HG03460 (cell line): ENCODE measurements around the gene DOCK9.

Source experiments
- ATAC-seq: cut with Tn5 transposase; IDR thresholded peaks from one replicate; pipeline ENCODE4 v1.9.1; 2021; ENCODE audit not compliant: unreplicated experiment

The DOCK9 gene

GRCh38 chr13:98976338-98976737 is 1.5 kb downstream of the DOCK9 start:
- no peak for ATAC-seq

DNA sequence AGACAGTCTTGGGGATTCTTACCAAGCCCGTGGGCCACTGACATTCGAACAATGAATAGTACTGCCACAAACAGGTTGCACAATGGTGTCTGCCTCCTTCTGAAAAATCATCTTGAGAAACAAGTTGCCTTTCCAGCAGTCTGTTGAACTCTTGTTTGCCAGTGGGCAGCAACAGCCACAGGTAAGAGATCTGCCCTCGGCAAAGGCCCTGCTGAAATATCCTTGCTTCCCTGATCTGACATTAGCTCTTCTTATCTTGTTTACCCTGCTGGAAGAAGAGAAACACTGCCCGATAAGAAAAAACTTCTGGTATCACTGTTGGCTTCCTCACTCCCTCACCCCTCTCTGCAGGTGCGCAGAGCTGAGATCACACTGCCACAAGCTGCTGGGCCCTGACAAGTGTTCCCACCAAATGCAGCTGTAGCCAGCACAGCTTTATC is 2.0 kb downstream of the DOCK9 start:
- no peak for ATAC-seq

DNA sequence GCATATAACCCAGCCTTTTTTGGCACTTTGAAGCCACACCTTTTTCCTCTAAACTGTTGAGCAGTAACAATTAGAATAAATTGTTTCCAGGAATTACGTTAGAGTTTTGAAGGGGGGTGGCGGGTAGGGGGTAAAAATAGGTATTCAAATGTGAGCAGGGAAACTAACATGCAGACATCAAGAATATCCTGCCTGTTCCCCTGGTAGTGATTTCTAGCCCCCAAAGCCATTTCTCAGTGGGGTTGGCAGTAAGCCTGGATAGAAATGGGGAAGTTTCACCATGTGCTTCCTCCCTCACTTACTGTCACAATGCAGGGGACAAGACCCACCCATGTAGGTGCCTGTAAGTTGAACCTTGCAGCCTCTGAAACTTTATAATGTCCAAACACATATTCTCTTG is 3.8 kb downstream of the DOCK9 start:
- no peak for ATAC-seq

- ATAC-seq = no peak
Measured at GRCh38 chr13:98972627-98973026, 5.2 kb downstream of the DOCK9 start.

DNA sequence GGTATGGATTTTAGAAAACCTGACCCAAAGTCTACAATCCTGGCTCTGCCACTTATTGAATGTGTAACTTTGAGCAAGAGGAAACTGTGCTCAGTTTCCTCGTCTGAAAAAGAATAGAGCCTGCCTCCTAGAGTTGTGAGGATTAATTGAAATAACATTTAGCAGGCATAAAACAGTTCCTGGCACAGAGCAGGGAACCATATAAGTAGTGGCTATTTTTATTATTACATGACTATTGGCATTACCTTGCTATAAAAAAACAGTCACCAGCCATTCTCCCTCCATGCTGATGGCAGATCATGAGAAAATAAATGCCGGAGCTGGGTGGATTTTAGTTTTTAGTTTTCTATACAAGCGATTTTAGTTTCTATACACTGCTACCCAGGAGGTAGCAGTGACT is 5.8 kb downstream of the DOCK9 start:
- no peak for ATAC-seq

- ATAC-seq = no peak
Measured at GRCh38 chr13:98970330-98970729, 7.5 kb downstream of the DOCK9 start.

- ATAC-seq = no peak
Measured at GRCh38 chr13:98967491-98967890, 10.4 kb downstream of the DOCK9 start.

DNA sequence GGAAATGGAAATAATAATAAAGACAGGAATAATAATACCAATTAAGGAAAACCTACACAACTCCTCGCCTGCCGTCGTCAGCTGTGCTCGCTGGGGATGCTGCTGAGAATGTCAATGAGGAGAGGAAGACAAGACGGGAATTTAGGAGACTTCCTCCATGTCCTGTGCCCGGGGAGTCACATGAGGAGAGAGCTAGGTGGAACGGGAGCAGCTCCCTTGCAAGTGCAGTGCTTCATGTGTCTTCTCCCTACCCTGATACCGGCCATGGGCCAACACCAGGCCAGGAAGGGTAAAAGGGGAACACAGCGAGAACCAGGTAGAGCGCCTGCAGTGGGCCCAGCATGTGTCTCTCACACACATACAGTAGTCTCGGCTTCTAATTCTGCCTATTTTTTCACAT is 11.8 kb downstream of the DOCK9 start:
- ATAC-seq = no peak

- ATAC-seq = no peak
Measured at GRCh38 chr13:98965325-98965724, 12.5 kb downstream of the DOCK9 start.

DNA sequence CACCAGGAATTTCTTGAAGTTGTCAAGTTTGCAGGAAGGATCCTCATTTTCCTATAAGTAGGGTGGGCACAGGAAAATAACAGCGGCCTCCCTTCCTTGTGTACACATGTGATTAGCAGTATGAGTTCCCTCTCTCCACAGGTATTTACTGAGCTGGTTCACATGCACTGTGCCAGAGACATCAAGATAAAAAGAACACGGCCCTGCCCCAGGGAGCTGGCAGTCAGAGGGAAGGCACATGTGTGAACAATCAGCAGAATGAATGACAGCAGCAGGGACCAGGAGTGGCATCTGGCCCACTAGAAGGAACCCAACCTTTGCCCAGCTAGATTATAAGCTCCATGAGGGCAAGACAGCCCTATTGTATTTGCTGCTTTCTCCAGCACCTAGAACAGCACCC is 13.9 kb downstream of the DOCK9 start:
- no peak for ATAC-seq

- ATAC-seq = no peak
Measured at GRCh38 chr13:98962901-98963590, 14.8 kb downstream of the DOCK9 start.

GRCh38 chr13:98961503-98962105 is 16.3 kb downstream of the DOCK9 start:
- ATAC-seq = no peak

GRCh38 chr13:98960606-98961502 is 17.0 kb downstream of the DOCK9 start:
- ATAC-seq = no peak

- ATAC-seq = no peak
Measured at GRCh38 chr13:98959786-98960605, 17.9 kb downstream of the DOCK9 start.

DNA sequence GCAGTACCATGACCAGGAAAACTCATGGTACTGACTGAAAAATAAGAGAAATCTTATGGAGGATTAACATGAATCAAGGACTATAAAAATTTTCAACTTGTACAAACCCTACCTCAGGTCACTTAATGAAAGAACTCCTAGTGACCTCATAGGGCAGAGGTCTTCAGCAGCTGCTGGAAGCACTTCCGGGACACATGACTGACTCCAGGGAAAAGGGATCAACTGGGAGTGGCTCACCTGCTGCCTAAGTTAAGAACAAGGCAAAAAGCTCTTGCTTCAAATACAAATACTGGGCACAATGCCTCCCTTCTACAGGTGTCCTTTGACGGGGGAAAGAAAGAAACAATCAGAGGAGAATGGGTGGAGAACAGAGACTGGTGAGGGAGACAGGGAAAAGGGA is 18.6 kb downstream of the DOCK9 start:
- no peak for ATAC-seq

- no peak for ATAC-seq
Measured at GRCh38 chr13:98958443-98958794, 19.4 kb downstream of the DOCK9 start.

DNA sequence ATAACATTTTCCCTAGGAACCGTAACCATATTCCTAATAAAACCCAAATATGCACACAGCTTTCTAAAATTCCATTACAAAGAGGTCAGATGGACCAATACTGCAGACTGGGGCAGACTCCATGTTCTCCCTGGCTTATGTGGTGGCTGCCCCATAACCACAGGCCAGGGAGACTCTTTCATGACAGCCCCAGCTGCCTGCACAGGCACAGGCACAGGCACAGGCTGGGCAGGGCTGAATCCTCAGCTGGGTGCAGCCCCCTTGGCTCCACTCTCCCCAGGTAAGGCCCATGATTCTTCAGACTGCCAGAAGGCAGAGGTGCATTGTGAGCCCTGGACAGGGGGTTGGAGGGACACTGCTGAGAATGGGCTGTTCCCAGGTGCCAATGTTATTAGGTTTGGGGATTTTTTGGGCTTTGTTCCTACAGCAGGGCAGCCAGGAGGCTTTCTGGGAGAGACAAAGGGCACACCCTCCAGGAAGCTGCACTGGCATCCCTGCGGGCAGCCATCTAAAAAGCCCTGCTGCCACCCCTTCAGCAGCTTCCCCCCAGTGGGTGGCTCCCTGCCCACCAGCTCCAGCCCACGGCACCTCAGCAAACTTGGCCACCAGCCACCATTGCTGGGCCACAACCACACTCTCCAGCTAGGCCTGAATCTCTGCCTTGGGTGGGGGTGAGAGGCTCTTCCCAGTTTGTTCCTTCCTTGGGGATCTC is 20.0 kb downstream of the DOCK9 start:
- ATAC-seq = no peak

- ATAC-seq = no peak
Measured at GRCh38 chr13:98955336-98955735, 22.5 kb downstream of the DOCK9 start.

DNA sequence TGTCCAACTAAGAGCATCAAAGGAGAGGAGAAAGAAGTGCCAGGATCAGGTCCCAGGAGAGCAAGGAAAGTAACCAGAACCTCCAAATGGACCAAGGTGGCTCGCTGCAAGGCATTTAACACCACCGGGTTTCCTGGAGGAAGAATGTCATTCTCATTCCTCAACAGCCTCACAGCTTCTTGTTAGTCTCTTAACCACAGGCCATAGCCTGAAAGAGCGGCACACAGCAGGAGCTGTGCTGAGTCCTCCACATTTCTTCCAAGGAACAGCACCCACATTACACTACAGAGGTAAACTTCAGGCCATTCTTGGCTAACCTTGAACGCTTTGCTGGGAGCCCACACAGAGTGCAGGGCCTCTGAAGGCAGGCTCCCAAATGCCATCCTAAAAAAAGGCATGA is 23.6 kb downstream of the DOCK9 start:
- no peak for ATAC-seq

DNA sequence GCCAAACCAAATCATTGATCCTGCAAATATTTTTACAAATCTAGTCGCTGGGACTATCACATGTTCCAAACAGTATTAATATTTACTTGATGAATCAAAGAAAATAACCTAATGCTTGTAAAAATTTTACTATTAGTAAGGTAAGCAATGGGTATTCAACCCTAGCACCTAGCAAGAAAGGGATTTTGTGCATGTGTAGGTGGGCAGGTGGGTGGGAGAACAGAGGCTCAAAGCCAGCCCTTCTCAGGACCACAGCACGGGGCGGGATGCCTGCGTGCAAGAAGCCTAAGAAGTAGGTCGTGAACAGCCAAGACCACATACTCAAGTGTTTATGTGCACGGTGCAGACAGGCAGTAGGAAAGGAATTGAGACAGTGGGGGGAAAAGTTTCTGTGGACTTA is 26.6 kb downstream of the DOCK9 start:
- ATAC-seq = no peak

DNA sequence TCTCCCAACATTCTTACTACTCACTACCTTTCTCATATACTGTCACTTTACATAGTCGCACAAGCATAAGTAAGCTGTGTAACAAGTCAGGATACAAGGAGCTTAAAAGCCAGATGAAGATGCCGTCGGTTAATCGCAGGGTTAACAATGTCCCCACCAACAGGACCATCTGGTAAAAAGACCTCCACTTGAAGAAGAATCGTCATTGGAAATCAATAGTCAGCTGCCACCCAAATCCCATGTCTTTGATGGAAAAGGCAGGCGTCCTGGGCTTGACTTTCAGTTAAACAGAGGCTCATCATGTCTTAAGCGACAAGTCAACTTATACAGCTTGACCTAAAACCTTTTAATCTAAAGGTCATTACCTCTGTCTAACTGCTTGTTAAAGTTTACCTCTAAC is 27.2 kb downstream of the DOCK9 start:
- ATAC-seq = no peak
